K562 (cell line): ENCODE results near the gene DDAH2. TPM values are rescaled to one million over a fixed set of nuclear protein-coding genes. Genes with fewer than 3 reads are reported as not detected.

Experiments
- HDAC3 ChIP-seq: fragments of 450-650 bp; IDR thresholded peaks from 2 replicates; pipeline ENCODE4 v1.6.1; 2018; ENCODE audit warnings: borderline replicate concordance, mild to moderate bottlenecking, moderate library complexity; ENCODE audit not compliant: partially characterized antibody
- MYC ChIP-seq, 2 experiments: fragments of 250-450 bp in 1 of 2; sonication (Bioruptor Pico) in 1 of 2; IDR thresholded peaks; 2 replicates each; pipeline versions ENCODE4 v1.5.1 to v1.6.1; 2012 to 2021; ENCODE audit warnings: low read depth in 2 of 2, borderline replicate concordance in 1 of 2, improper control_type of control experiment in 1 of 2, low read length in 1 of 2, mild to moderate bottlenecking in 1 of 2, moderate library complexity in 1 of 2
- MYNN ChIP-seq, 2 experiments: sonication (generic); formaldehyde crosslinking in 1 of 2; IDR thresholded peaks; 2 replicates each; pipeline versions ENCODE4 v1.5.0 to v1.6.1; 2016 to 2020; ENCODE audit warnings: antibody characterized with exemption in 1 of 2, missing genetic modification reagents in 1 of 2
- XRCC4 ChIP-seq: IDR thresholded peaks from one replicate; pipeline ENCODE4 v1.6.1; 2011; ENCODE audit not compliant: insufficient read depth, insufficient read length; ENCODE audit errors: extremely low read depth
- ZNF175 ChIP-seq: fragments of 200-800 bp; sonication (Bioruptor generic); IDR thresholded peaks from 2 replicates; pipeline ENCODE4 v1.6.1; 2016; ENCODE audit warnings: low read depth, mild to moderate bottlenecking, missing genetic modification characterization, missing compliant biosample characterization
- polyA plus RNA-seq, 8 experiments: library from polyadenylated mRNA; depleted of rRNA in 4 of 8; stranded (reverse) in 5 of 8; unstranded in 3 of 8; fragments of >200 nt; fragmentation: Nextera tagmentation in 2 of 8; fragmentation: Illumina TruSeq in 1 of 8; extraction: Ambion mirVana in 2 of 8; extraction: Trizol in 1 of 8; gene quantifications; 2 replicates each; pipeline versions ENCODE4 v1.2.1 to v1.2.3, GENCODE V29; 2011 to 2014; ENCODE audit warnings: inconsistent platforms in 1 of 8, missing spikeins in 1 of 8
- total RNA-seq, 7 experiments: library from RNA; depleted of rRNA in 6 of 7; stranded (reverse); fragments of >200 nt in 6 of 7; fragmentation: Illumina TruSeq in 2 of 7; extraction: Trizol in 2 of 7; gene quantifications; 2 replicates each; pipeline versions ENCODE4 v1.2.1 to v1.2.3, GENCODE V29; 2011 to 2021; ENCODE audit warnings: low replicate concordance in 1 of 7
- TF ChIP-seq, protein P1 (sequence below): fragments of 250-450 bp; sonication (Bioruptor Pico); IDR thresholded peaks from 2 replicates; pipeline ENCODE4 v1.4.0; 2020; ENCODE audit warnings: borderline replicate concordance
- TF ChIP-seq, protein P2 (sequence below): sonication (generic); formaldehyde crosslinking; IDR thresholded peaks from 2 replicates; pipeline ENCODE4 v1.8.0; 2022; ENCODE audit warnings: mild to moderate bottlenecking, low read depth, missing genetic modification reagents
- TF ChIP-seq, protein P3 (sequence below): sonication (generic); formaldehyde crosslinking; IDR thresholded peaks from 2 replicates; pipeline ENCODE4 v1.4.0; 2020; ENCODE audit warnings: mild to moderate bottlenecking, missing genetic modification reagents
- TF ChIP-seq, protein P4 (sequence below): fragments of 450-650 bp; conservative IDR thresholded peaks from 2 replicates; pipeline ENCODE4 v1.6.1; 2016; ENCODE audit warnings: missing genetic modification characterization, low read depth, mild to moderate bottlenecking, missing compliant biosample characterization, moderate library complexity
- TF ChIP-seq, protein P5 (sequence below): fragments of 250-450 bp; sonication (Bioruptor Pico); IDR thresholded peaks from 2 replicates; pipeline ENCODE4 v1.4.0; 2020
- TF ChIP-seq, protein P6 (sequence below): fragments of 250-450 bp; sonication (Bioruptor Pico); IDR thresholded peaks from 2 replicates; pipeline ENCODE4 v1.4.0; 2020; ENCODE audit warnings: mild to moderate bottlenecking, moderate library complexity
- TF ChIP-seq, protein P7 (sequence below), 2 experiments: fragments of 450-650 bp in 1 of 2; sonication (generic) in 1 of 2; formaldehyde crosslinking in 1 of 2; IDR thresholded peaks in 1 of 2; conservative IDR thresholded peaks in 1 of 2; 2 replicates each; pipeline versions ENCODE4 v1.6.1 to v1.8.1; 2016 to 2023; ENCODE audit warnings: mild to moderate bottlenecking in 2 of 2, moderate library complexity in 2 of 2, inconsistent platforms in 1 of 2, missing genetic modification reagents in 1 of 2

DDAH2 gene
- total and polyA plus RNA-seq, 9 of the 15 experiments (the other 6 are each of a cell fraction or from before 2014, with no cell fraction given): 1.8 to 45.4 (median 21.4) TPM

DNA sequence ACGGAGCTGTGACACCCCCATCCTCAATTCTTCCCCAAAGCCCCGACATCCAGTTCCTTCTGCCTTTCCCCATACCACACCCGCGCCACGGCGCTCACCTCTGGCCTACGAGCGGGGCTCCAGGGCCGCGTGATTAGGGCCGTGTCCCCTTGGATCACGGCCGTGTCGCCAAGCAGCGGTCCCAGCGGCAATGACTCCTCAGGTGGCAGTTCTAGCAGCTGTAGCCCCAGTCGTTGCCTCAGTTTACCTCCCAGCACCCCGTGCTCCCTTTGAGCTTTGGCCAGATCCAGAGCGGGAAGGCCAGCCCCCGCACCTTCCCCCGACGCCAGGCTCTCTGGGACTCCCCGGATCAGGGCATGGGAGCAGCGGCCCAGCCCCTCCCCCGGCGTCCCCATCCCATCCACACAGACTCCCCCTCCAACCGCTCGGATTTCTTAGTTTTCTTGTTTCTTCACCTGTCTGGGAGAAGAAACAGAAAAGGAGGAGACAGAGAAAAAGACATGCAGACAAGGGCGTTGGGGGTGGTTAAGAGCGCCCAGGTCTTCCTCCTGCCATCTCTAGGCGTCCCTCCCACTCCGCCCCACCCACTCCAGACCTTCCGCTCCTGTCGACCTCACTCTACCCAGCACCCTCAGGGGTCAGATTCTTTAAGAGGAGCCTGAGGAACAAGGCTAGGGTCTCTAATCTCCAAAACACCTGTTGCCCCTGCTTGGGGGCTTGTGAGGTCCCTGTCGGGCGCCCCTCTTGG, at the start of gene DDAH2 (continued):
- TF ChIP-seq, protein P1, sequence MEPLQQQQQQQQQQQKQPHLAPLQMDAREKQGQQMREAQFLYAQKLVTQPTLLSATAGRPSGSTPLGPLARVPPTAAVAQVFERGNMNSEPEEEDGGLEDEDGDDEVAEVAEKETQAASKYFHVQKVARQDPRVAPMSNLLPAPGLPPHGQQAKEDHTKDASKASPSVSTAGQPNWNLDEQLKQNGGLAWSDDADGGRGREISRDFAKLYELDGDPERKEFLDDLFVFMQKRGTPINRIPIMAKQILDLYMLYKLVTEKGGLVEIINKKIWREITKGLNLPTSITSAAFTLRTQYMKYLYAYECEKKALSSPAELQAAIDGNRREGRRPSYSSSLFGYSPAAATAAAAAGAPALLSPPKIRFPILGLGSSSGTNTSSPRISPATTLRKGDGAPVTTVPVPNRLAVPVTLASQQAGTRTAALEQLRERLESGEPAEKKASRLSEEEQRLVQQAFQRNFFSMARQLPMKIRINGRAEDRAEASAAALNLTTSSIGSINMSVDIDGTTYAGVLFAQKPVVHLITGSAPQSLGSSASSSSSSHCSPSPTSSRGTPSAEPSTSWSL (CRISPR knock-in tag): 0 out of 2 replicates have a peak, but pooled peaks have one; percentile 59
- TF ChIP-seq, protein P2, sequence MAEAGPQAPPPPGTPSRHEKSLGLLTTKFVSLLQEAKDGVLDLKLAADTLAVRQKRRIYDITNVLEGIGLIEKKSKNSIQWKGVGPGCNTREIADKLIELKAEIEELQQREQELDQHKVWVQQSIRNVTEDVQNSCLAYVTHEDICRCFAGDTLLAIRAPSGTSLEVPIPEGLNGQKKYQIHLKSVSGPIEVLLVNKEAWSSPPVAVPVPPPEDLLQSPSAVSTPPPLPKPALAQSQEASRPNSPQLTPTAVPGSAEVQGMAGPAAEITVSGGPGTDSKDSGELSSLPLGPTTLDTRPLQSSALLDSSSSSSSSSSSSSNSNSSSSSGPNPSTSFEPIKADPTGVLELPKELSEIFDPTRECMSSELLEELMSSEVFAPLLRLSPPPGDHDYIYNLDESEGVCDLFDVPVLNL (CRISPR knock-in tag): no peak
- TF ChIP-seq, protein P3, sequence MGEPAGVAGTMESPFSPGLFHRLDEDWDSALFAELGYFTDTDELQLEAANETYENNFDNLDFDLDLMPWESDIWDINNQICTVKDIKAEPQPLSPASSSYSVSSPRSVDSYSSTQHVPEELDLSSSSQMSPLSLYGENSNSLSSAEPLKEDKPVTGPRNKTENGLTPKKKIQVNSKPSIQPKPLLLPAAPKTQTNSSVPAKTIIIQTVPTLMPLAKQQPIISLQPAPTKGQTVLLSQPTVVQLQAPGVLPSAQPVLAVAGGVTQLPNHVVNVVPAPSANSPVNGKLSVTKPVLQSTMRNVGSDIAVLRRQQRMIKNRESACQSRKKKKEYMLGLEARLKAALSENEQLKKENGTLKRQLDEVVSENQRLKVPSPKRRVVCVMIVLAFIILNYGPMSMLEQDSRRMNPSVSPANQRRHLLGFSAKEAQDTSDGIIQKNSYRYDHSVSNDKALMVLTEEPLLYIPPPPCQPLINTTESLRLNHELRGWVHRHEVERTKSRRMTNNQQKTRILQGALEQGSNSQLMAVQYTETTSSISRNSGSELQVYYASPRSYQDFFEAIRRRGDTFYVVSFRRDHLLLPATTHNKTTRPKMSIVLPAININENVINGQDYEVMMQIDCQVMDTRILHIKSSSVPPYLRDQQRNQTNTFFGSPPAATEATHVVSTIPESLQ (CRISPR knock-in tag): peak; percentile 58; the same call in 1 of the 2 replicates
- TF ChIP-seq, protein P4, sequence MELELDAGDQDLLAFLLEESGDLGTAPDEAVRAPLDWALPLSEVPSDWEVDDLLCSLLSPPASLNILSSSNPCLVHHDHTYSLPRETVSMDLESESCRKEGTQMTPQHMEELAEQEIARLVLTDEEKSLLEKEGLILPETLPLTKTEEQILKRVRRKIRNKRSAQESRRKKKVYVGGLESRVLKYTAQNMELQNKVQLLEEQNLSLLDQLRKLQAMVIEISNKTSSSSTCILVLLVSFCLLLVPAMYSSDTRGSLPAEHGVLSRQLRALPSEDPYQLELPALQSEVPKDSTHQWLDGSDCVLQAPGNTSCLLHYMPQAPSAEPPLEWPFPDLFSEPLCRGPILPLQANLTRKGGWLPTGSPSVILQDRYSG: no peak
- TF ChIP-seq MYNN (IDR thresholded peaks at IDR 0.05) (no peak), MYNN (CRISPR knock-in tag; IDR thresholded peaks at IDR 0.05) (no peak), ZNF175 (CRISPR knock-in tag) (no peak), XRCC4 (no peak), MYC (IDR thresholded peaks at IDR 0.05; ENCODE audit: low read depth, low read length) (no peak), MYC (CRISPR knock-in tag; IDR thresholded peaks at IDR 0.05; ENCODE audit: borderline replicate concordance, low read depth) (peak; percentile 15; the same call in 1 of the 2 replicates), HDAC3 (no peak)
- TF ChIP-seq, protein P5, sequence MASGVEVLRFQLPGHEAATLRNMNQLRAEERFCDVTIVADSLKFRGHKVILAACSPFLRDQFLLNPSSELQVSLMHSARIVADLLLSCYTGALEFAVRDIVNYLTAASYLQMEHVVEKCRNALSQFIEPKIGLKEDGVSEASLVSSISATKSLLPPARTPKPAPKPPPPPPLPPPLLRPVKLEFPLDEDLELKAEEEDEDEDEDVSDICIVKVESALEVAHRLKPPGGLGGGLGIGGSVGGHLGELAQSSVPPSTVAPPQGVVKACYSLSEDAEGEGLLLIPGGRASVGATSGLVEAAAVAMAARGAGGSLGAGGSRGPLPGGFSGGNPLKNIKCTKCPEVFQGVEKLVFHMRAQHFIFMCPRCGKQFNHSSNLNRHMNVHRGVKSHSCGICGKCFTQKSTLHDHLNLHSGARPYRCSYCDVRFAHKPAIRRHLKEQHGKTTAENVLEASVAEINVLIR (CRISPR knock-in tag): no peak
- TF ChIP-seq, protein P6, sequence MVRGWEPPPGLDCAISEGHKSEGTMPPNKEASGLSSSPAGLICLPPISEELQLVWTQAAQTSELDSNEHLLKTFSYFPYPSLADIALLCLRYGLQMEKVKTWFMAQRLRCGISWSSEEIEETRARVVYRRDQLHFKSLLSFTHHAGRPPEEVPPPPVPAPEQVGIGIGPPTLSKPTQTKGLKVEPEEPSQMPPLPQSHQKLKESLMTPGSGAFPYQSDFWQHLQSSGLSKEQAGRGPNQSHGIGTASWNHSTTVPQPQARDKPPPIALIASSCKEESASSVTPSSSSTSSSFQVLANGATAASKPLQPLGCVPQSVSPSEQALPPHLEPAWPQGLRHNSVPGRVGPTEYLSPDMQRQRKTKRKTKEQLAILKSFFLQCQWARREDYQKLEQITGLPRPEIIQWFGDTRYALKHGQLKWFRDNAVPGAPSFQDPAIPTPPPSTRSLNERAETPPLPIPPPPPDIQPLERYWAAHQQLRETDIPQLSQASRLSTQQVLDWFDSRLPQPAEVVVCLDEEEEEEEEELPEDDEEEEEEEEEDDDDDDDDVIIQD: no peak
- TF ChIP-seq, protein P7, sequence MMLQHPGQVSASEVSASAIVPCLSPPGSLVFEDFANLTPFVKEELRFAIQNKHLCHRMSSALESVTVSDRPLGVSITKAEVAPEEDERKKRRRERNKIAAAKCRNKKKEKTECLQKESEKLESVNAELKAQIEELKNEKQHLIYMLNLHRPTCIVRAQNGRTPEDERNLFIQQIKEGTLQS (IDR thresholded peaks at IDR 0.05): no peak
- TF ChIP-seq, protein P7 (CRISPR knock-in tag; conservative IDR thresholded peaks at IDR 0.05): no peak
